CD14-positive monocyte (primary cell): ENCODE results near the gene EXOSC5. TPM values are rescaled to one million over a fixed set of nuclear protein-coding genes. Genes with fewer than 3 reads are reported as not detected.

Experiments
- DNase-seq, 3 donors: peaks; one replicate each; pipeline ENCODE4 v3.0.0-alpha.2; 2011 to 2022
- H2AFZ ChIP-seq: 2 replicates; pipeline ENCODE4 v1.6.0; 2012; ENCODE audit warnings: mild to moderate bottlenecking, low read depth, low read length, inconsistent platforms; ENCODE audit not compliant: insufficient read depth, poor library complexity, severe bottlenecking
- H3K27ac ChIP-seq, 2 donors: 1 replicate in 1 of 2; 2 replicates in 1 of 2; pipeline ENCODE4 v1.5.1; 2012 to 2013; ENCODE audit warnings: low read length in 2 of 2, control low read depth in 1 of 2, inconsistent platforms in 1 of 2, low read depth in 1 of 2, mild to moderate bottlenecking in 1 of 2
- H3K27me3 ChIP-seq, 2 donors: one replicate each; pipeline versions ENCODE4 v1.6.0 to v1.6.1; 2011 to 2013; ENCODE audit warnings: low read length in 2 of 2; ENCODE audit not compliant: control insufficient read depth in 2 of 2, insufficient read depth in 2 of 2
- H3K36me3 ChIP-seq, 2 donors: replicated peaks in 1 of 2; 1 replicate in 1 of 2; 2 replicates in 1 of 2; pipeline versions ENCODE4 v1.5.1 to v1.6.1; 2012 to 2013; ENCODE audit warnings: low read length in 2 of 2, control low read depth in 1 of 2, inconsistent platforms in 1 of 2, mild to moderate bottlenecking in 1 of 2; ENCODE audit not compliant: insufficient read depth in 2 of 2, control insufficient read depth in 1 of 2
- H3K4me1 ChIP-seq, 2 donors: 1 replicate in 1 of 2; 2 replicates in 1 of 2; pipeline versions ENCODE4 v1.5.1 to v1.6.1; 2012 to 2013; ENCODE audit warnings: low read length in 2 of 2, control low read depth in 1 of 2, inconsistent platforms in 1 of 2, mild to moderate bottlenecking in 1 of 2, moderate library complexity in 1 of 2; ENCODE audit not compliant: insufficient read depth in 2 of 2, control insufficient read depth in 1 of 2
- H3K4me2 ChIP-seq: replicated peaks from 2 replicates; pipeline ENCODE3; 2012; ENCODE audit warnings: low read length, moderate library complexity, mild to moderate bottlenecking; ENCODE audit not compliant: poor library complexity, severe bottlenecking; ENCODE audit errors: extremely low read depth
- H3K4me3 ChIP-seq, 3 experiments: fragments of 200-600 bp in 1 of 3; sonication (generic) in 1 of 3; replicated peaks in 1 of 3; 1 replicate in 2 of 3; 2 replicates in 1 of 3; pipeline ENCODE4 v1.5.1; 2011 to 2013; ENCODE audit warnings: low read length in 3 of 3, mild to moderate bottlenecking in 3 of 3, control low read depth in 2 of 3, low read depth in 2 of 3, inconsistent platforms in 1 of 3, moderate library complexity in 1 of 3
- H3K79me2 ChIP-seq: 2 replicates; pipeline ENCODE4 v1.6.0; 2012; ENCODE audit warnings: mild to moderate bottlenecking, control low read depth, inconsistent platforms, low read length, moderate library complexity; ENCODE audit not compliant: insufficient read depth
- H3K9ac ChIP-seq: 2 replicates; pipeline ENCODE4 v1.6.0; 2017; ENCODE audit warnings: low read length, mild to moderate bottlenecking; ENCODE audit not compliant: insufficient read depth, poor library complexity, severe bottlenecking
- H3K9me3 ChIP-seq, 2 donors: replicated peaks in 1 of 2; 1 replicate in 1 of 2; 2 replicates in 1 of 2; pipeline versions ENCODE4 v1.5.1 to v1.6.1; 2012 to 2013; ENCODE audit warnings: low read length in 2 of 2, control low read depth in 1 of 2; ENCODE audit not compliant: control insufficient read depth in 1 of 2, insufficient read depth in 1 of 2
- H4K20me1 ChIP-seq: 2 replicates; pipeline ENCODE4 v1.6.0; 2012; ENCODE audit warnings: mild to moderate bottlenecking, low read length, control low read depth, moderate library complexity; ENCODE audit not compliant: insufficient read depth
- H3K27ac Mint-ChIP-seq, 7 donors: one replicate each; pipeline ENCODE4 v1.8.0; 2020; ENCODE audit warnings: mild to moderate bottlenecking in 7 of 7, mixed read lengths in 7 of 7, moderate library complexity in 6 of 7, inconsistent platforms in 2 of 7
- H3K27me3 Mint-ChIP-seq, 3 donors: one replicate each; pipeline ENCODE4 v1.8.0; 2021 to 2022; ENCODE audit warnings: low read depth in 3 of 3, mild to moderate bottlenecking in 3 of 3, mixed read lengths in 3 of 3, moderate library complexity in 3 of 3, inconsistent platforms in 1 of 3
- H3K36me3 Mint-ChIP-seq, 2 donors: one replicate each; pipeline ENCODE4 v1.8.0; 2020; ENCODE audit warnings: mixed read lengths in 2 of 2, inconsistent platforms in 1 of 2, mild to moderate bottlenecking in 1 of 2
- H3K4me1 Mint-ChIP-seq: one replicate; pipeline ENCODE4 v1.8.0; 2020; ENCODE audit warnings: mild to moderate bottlenecking, mixed read lengths
- H3K4me3 Mint-ChIP-seq, 2 donors: one replicate each; pipeline ENCODE4 v1.8.0; 2020; ENCODE audit warnings: mild to moderate bottlenecking in 2 of 2, mixed read lengths in 2 of 2, moderate library complexity in 1 of 2
- H3K9me3 Mint-ChIP-seq, 7 donors: one replicate each; pipeline ENCODE4 v1.8.0; 2020 to 2022; ENCODE audit warnings: mixed read lengths in 7 of 7, mild to moderate bottlenecking in 6 of 7, moderate library complexity in 6 of 7, inconsistent platforms in 2 of 7
- WGBS: methylation state at CpG from one replicate; pipeline ENCODE4 v1.1.5; 2013; ENCODE audit warnings: missing lambda C conversion rate; ENCODE audit not compliant: insufficient coverage; 5-methylcytosine and 5-hydroxymethylcytosine counted together
- intact Hi-C, 2 donors: fragments of 100-400 bp; cut with micrococcal nuclease; formaldehyde crosslinking; loops; one replicate each; pipeline versions ENCODE4 v1.15.0 to v1.15.1; 2023
- polyA plus RNA-seq, 3 donors: library from polyadenylated mRNA; depleted of rRNA in 1 of 3; unstranded in 2 of 3; stranded (reverse) in 1 of 3; fragments of 300-500 nt in 2 of 3; fragments of >200 nt in 1 of 3; fragmentation: Illumina TruSeq in 2 of 3; gene quantifications; 1 replicate in 2 of 3; 2 replicates in 1 of 3; pipeline ENCODE4 v1.2.3, GENCODE V29; 2012 to 2021
- TF ChIP-seq, protein P1 (sequence below): fragments of 200-600 bp; IDR thresholded peaks from one replicate; pipeline ENCODE4 v1.8.0; 2022; ENCODE audit warnings: antibody characterized with exemption, mild to moderate bottlenecking

The EXOSC5 gene
- polyA plus RNA-seq, 3 donors = 24.0 to 58.7 (median 40.5) TPM

DNA sequence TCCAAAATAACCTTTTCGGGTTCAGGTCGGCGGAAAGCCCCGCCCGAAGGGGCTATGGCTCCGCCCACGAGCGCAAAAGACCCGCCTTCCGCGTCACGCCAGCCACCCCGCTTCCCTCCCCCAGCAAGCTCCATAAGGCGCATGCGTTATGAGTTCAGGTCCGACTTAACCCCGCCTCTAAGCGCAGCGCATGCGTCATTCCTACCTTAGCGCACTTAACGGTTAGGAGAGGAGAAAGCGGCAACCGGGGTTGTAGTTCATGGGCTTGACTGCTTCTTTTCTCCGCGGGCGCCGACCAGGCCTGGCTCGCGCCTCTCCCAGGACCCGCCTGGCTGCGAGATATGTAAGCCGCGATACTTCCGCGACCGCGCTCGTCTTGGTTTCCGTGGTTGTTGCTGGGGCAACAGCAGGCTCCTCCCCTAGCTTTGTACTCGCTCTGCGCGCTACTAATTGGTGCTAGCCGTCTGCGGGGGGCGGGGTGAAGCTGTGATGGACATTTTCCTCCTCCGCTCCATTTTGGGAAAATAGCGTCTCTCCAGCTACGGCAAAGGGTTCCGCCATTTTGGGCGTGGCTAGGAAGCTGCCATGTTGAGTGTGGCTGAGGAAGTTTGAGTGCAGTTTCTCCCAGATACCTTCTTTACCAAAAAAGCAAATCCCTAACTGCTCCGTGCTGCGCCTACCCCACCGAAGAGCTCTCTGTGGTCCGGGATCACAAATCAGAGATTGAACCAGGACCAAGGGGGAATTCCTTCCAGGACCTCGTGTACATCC is 33.2 kb downstream of the EXOSC5 start, which contains the start of gene B9D2:
TSS of gene B9D2 (minus strand) at position 397 of the 771 bp plus-strand sequence. CDS start 630 bp downstream, outside the sequence.
- peak within 1 kb of the TSS; percentile 88 for H3K9ac ChIP-seq
- H3K9me3 ChIP-seq = no peaks in the 10 kb centered on the region
- peak within 1 kb of the TSS; percentile 97 to 99 for H3K27ac ChIP-seq
- WGBS = 0% methylated on average over 40 of the region's 56 CpGs
- peak within 1 kb of the TSS; percentile 67 to 91 (median 91) for H3K4me3 ChIP-seq
- H4K20me1 ChIP-seq = no peaks in the 10 kb centered on the region
- TF ChIP-seq, protein P1, sequence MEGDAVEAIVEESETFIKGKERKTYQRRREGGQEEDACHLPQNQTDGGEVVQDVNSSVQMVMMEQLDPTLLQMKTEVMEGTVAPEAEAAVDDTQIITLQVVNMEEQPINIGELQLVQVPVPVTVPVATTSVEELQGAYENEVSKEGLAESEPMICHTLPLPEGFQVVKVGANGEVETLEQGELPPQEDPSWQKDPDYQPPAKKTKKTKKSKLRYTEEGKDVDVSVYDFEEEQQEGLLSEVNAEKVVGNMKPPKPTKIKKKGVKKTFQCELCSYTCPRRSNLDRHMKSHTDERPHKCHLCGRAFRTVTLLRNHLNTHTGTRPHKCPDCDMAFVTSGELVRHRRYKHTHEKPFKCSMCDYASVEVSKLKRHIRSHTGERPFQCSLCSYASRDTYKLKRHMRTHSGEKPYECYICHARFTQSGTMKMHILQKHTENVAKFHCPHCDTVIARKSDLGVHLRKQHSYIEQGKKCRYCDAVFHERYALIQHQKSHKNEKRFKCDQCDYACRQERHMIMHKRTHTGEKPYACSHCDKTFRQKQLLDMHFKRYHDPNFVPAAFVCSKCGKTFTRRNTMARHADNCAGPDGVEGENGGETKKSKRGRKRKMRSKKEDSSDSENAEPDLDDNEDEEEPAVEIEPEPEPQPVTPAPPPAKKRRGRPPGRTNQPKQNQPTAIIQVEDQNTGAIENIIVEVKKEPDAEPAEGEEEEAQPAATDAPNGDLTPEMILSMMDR = no peak
- intact Hi-C loops = loop anchor here (1.0 to 5.0 kb wide), 3 partner anchors 33 to 37 kb away; partner anchors contain the start of genes BCKDHA (in 2 of the 2) and EXOSC5 (in 2 of the 2)
- peaks cover 59 to 62% of the 10 kb centered on the region in 2 donors for H3K4me1 ChIP-seq
- peaks cover 0 to 6% of the 10 kb centered on the region in 2 donors for H3K36me3 ChIP-seq
- peaks cover 52% of the 10 kb centered on the region for H3K4me1 Mint-ChIP-seq
- H3K36me3 Mint-ChIP-seq = peaks cover 6 to 19% of the 10 kb centered on the region in 2 donors
- H3K27me3 ChIP-seq = no peaks in the 10 kb centered on the region
- peak; percentile 97 to 98 (median 98) for DNase-seq
- peaks cover 0 to 2% (median 0%) of the 10 kb centered on the region in 3 donors for H3K27me3 Mint-ChIP-seq
- peak within 1 kb of the TSS; percentile 88 to 95 for H3K4me3 Mint-ChIP-seq
- H3K9me3 Mint-ChIP-seq = peaks cover 0 to 2% (median 0%) of the 10 kb centered on the region in 7 donors
- H2AFZ ChIP-seq = peak within 1 kb of the TSS; percentile 89
- peaks cover 53% of the 10 kb centered on the region for H3K79me2 ChIP-seq
- peak within 1 kb of the TSS; percentile 80 for H3K4me2 ChIP-seq
- H3K27ac Mint-ChIP-seq = peak within 1 kb of the TSS; percentile 96 to 100 (median 99)

DNA sequence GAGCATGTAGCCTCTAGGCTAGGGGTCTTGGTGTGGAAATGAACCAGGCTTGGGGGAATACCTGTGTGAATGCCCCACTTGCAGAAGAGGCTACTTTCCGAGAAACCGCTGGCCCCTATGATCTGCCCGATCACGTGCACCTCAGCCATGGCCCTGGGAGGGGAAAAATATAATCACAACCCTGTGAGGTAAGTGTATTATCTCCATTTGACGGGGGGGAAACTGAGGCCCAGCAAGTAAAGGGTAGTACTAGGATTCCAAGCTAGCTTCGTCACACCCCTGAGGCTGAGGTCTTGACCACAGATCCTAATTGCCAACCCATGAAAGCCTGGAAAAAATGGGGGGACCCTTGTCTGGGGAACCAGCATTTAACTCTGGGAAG is 33.8 kb downstream of the EXOSC5 start:
- Histone ChIP-seq H3K27me3 (no peaks in the 10 kb centered on the region), H3K9ac (peak overlapping the region; percentile 88), H3K4me3 (peak overlapping the region; percentile 67 to 91 (median 91)), H3K79me2 (peaks cover 48% of the 10 kb centered on the region), H3K4me2 (peak overlapping the region; percentile 80), H3K9me3 (no peaks in the 10 kb centered on the region), H3K27ac (peak overlapping the region; percentile 97 to 99), H3K4me1 (peaks cover 57 to 59% of the 10 kb centered on the region in 2 donors), H2AFZ (peak overlapping the region; percentile 89), H3K36me3 (peaks cover 0 to 6% of the 10 kb centered on the region in 2 donors), H4K20me1 (no peaks in the 10 kb centered on the region)
- H3K9me3 Mint-ChIP-seq = peaks cover 0 to 2% (median 0%) of the 10 kb centered on the region in 7 donors
- DNase-seq = no peak
- H3K27me3 Mint-ChIP-seq = peaks cover 0 to 2% (median 0%) of the 10 kb centered on the region in 3 donors
- peak overlapping the region; percentile 96 to 100 (median 99) for H3K27ac Mint-ChIP-seq
- TF ChIP-seq, protein P1 = no peak
- intact Hi-C loops = loop anchor here (5.0 kb wide), 2 partner anchors 34 to 36 kb away; partner anchors contain the start of genes BCKDHA (in 1 of the 2) and EXOSC5 (in 1 of the 2)
- WGBS = 15% methylated on average over 2 of the region's 6 CpGs
- peak overlapping the region; percentile 88 to 95 for H3K4me3 Mint-ChIP-seq
- peaks cover 50% of the 10 kb centered on the region for H3K4me1 Mint-ChIP-seq
- H3K36me3 Mint-ChIP-seq = peaks cover 6 to 19% of the 10 kb centered on the region in 2 donors
